22Rv1 (cell line): ENCODE data around the gene KRT20.

ENCODE experiments used
- CTCF ChIP-seq: fragments of 450-650 bp; IDR thresholded peaks from 2 replicates; pipeline ENCODE4 v1.5.1; 2017; ENCODE audit warnings: mild to moderate bottlenecking
- ZFX ChIP-seq: fragments of 450-650 bp; IDR thresholded peaks from 2 replicates; pipeline ENCODE4 v1.6.1; 2017; ENCODE audit warnings: antibody characterized with exemption, borderline replicate concordance

- TF ChIP-seq CTCF (no peak), ZFX (no peak)
Measured at GRCh38 chr17:40886090-40886489, 1.0 kb upstream of the KRT20 start.
